Endothelial cell of umbilical vein (primary cell): ENCODE results near the gene C14orf119.

ENCODE experiments used
- EZH2 ChIP-seq: IDR thresholded peaks from 2 replicates; pipeline ENCODE4 v1.6.1; 2012; ENCODE audit warnings: borderline replicate concordance, low read depth, mild to moderate bottlenecking, moderate library complexity, low read length, inconsistent platforms; ENCODE audit not compliant: severe bottlenecking
- FOS ChIP-seq: IDR thresholded peaks from 2 replicates; pipeline ENCODE4 v1.6.1; 2011; ENCODE audit warnings: mild to moderate bottlenecking, low read length, moderate library complexity, borderline replicate concordance; ENCODE audit not compliant: insufficient read depth
- GATA2 ChIP-seq: IDR thresholded peaks from 2 replicates; pipeline ENCODE4 v1.7.0; 2011; ENCODE audit warnings: low read depth, mild to moderate bottlenecking, moderate library complexity, mixed read lengths, low read length; ENCODE audit not compliant: insufficient read length, insufficient read depth
- JUN ChIP-seq: IDR thresholded peaks from 2 replicates; pipeline ENCODE4 v1.6.1; 2011; ENCODE audit warnings: borderline replicate concordance, low read depth; ENCODE audit not compliant: insufficient read length, insufficient read depth
- MAX ChIP-seq: IDR thresholded peaks from 2 replicates; pipeline ENCODE4 v1.6.1; 2011; ENCODE audit not compliant: insufficient read depth, insufficient read length
- MYC ChIP-seq: IDR thresholded peaks from one replicate; pipeline ENCODE4 v1.6.1; 2011; ENCODE audit warnings: mild to moderate bottlenecking, low read depth, low read length
- POLR2A ChIP-seq: IDR thresholded peaks from 2 replicates; pipeline ENCODE4 v1.6.1; 2012; ENCODE audit warnings: low read depth, mild to moderate bottlenecking, control low read depth, low read length
- POLR2AphosphoS5 ChIP-seq: IDR thresholded peaks from 2 replicates; pipeline ENCODE4 v1.6.1; 2012; ENCODE audit warnings: low read depth, mild to moderate bottlenecking, control low read depth, low read length, moderate library complexity; ENCODE audit not compliant: insufficient read depth
- TF ChIP-seq, protein P1 (sequence below), 2 donors: IDR thresholded peaks; 1 replicate in 1 of 2; 2 replicates in 1 of 2; pipeline ENCODE4 v1.5.1; 2011; ENCODE audit warnings: low read length in 2 of 2, mild to moderate bottlenecking in 2 of 2, moderate library complexity in 2 of 2, control low read depth in 1 of 2, inconsistent platforms in 1 of 2, low read depth in 1 of 2; ENCODE audit not compliant: insufficient read depth in 1 of 2; ENCODE audit errors: extremely low read depth in 1 of 2

DNA sequence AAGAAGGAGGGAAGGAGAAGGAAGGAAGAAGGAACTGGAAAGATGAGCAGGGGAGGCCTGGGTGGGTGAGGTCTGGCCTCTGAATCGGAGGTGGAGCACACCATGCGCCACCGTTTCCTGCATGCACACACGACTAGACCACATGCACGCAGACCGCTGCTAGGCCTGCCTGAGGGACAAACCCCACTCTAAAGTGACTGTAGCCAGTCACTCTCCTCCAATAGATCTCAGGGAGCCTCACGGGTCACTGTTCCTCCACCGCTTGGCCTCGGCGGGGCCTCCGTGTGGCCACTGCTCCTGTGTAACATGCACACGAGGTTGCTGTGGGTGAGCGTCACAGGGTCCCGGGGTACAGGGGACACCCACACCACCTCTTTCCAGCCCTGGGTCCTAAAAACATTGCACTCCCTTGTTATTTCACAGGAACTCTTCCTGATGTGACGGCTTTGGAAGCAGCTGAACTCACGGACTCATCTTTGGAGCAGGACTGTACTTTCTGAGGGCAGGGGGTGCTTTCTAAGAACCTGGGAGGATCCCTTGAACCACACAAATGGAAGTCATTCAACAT, 41.3 kb downstream of the C14orf119 start:
- TF ChIP-seq, protein P1, sequence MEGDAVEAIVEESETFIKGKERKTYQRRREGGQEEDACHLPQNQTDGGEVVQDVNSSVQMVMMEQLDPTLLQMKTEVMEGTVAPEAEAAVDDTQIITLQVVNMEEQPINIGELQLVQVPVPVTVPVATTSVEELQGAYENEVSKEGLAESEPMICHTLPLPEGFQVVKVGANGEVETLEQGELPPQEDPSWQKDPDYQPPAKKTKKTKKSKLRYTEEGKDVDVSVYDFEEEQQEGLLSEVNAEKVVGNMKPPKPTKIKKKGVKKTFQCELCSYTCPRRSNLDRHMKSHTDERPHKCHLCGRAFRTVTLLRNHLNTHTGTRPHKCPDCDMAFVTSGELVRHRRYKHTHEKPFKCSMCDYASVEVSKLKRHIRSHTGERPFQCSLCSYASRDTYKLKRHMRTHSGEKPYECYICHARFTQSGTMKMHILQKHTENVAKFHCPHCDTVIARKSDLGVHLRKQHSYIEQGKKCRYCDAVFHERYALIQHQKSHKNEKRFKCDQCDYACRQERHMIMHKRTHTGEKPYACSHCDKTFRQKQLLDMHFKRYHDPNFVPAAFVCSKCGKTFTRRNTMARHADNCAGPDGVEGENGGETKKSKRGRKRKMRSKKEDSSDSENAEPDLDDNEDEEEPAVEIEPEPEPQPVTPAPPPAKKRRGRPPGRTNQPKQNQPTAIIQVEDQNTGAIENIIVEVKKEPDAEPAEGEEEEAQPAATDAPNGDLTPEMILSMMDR (IDR thresholded peaks at IDR 0.05; ENCODE audit: extremely low read depth in 1 of 2, insufficient read depth in 1 of 2, low read depth in 1 of 2, low read length in 2 of 2), result no peak
- TF ChIP-seq POLR2A (no peak), EZH2 (no peak), FOS (no peak), MYC (no peak), MAX (no peak), POLR2AphosphoS5 (no peak), JUN (no peak), GATA2 (no peak)
